Fibroblast of peridontal ligament (primary cell): ENCODE measurements around the gene TMEM33.

Experiments
- DNase-seq: peaks from one replicate; pipeline ENCODE4 v3.0.0-alpha.2; 2010; ENCODE audit errors: extremely low read depth

TMEM33 gene

GRCh38 chr4:41994461-41994985 lies 59.3 kb downstream of the TMEM33 start:
- DNase-seq = no peak

- no peak for DNase-seq
Observed at GRCh38 chr4:41998019-41998418, 62.8 kb downstream of the TMEM33 start.

- no peak for DNase-seq
Observed at GRCh38 chr4:41999321-41999720, 64.1 kb downstream of the TMEM33 start.

- DNase-seq = no peak
Observed at GRCh38 chr4:42008011-42008786, 73.0 kb downstream of the TMEM33 start.
